GM21786 (cell line): Measurements from ENCODE around the gene PRKD2.
"Not testable (repeated sequence)": the region's sequence is repeated elsewhere in the genome, so short reads cannot be mapped to it uniquely, and the experiment has no call there.

Source experiments
- ATAC-seq: cut with Tn5 transposase; IDR thresholded peaks from one replicate; pipeline ENCODE4 v1.9.1; 2021; ENCODE audit not compliant: unreplicated experiment

The PRKD2 gene

GRCh38 chr19:46634656-46635218, 82.2 kb downstream of the PRKD2 start:
- no peak for ATAC-seq

GRCh38 chr19:46634045-46634655, 82.8 kb downstream of the PRKD2 start:
- ATAC-seq: no peak

GRCh38 chr19:46633130-46633529, 83.8 kb downstream of the PRKD2 start:
- ATAC-seq: no peak

- no peak for ATAC-seq
These were observed 85.4 kb downstream of the PRKD2 start for GRCh38 chr19:46631481-46631880.

- ATAC-seq: no peak
These were observed 86.2 kb downstream of the PRKD2 start for GRCh38 chr19:46630586-46631205.

GRCh38 chr19:46629546-46630025, 87.3 kb downstream of the PRKD2 start:
- no peak for ATAC-seq

GRCh38 chr19:46628970-46629369, 87.9 kb downstream of the PRKD2 start:
- not testable (repeated sequence) for ATAC-seq

- ATAC-seq: no peak
These were observed 90.5 kb downstream of the PRKD2 start for GRCh38 chr19:46626446-46626845.

- ATAC-seq: no peak
These were observed 91.2 kb downstream of the PRKD2 start for GRCh38 chr19:46625731-46626130.

- no peak for ATAC-seq
These were observed 91.8 kb downstream of the PRKD2 start, which contains the start of gene PTGIR for GRCh38 chr19:46624958-46625661. PTGIR (minus strand) TSS chr19:46625089; CDS start chr19:46624225, 864 bp downstream.
